ENCODE data around the gene ETV5.
A peak's percentile ranks its signal among the peaks of the same experiment; 100 is the strongest.

Gene ETV5

DNA sequence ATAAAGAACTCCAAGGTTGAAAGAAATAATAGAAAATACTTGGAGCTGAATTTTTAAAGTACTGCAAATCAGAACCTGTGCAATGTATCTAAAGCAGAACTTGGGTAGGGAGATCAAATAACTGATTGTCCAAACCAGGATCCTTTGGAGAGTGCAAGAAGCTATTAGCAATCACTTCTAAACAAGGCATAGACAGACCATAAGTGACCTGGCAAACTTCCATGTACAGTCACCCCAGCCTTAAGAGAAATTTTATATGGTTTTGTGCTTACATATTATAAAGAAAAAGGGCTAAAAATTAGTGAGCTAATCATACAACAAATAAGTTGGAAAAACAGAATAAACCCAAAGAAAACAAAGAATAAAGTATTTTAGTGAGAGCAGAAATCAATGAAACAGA lies 35.2 kb downstream of the ETV5 start:
- TF ChIP-seq ZNF70 (CRISPR knock-in tag; IDR thresholded peaks at IDR 0.05) (no peak), ZFP30 (CRISPR knock-in tag; IDR thresholded peaks at IDR 0.05) (no peak), CSDC2 (CRISPR knock-in tag; IDR thresholded peaks at IDR 0.05) (no peak), BACH2 (CRISPR knock-in tag; IDR thresholded peaks at IDR 0.05; ENCODE audit: borderline replicate concordance) (no peak), SNAI2 (CRISPR knock-in tag; IDR thresholded peaks at IDR 0.05) (no peak), ZNF8 (CRISPR knock-in tag; IDR thresholded peaks at IDR 0.05) (no peak), ISL1 (CRISPR knock-in tag; IDR thresholded peaks at IDR 0.05) (no peak), ZFP3 (CRISPR knock-in tag; IDR thresholded peaks at IDR 0.05) (no peak), ESRRG (CRISPR knock-in tag; IDR thresholded peaks at IDR 0.05) (no peak), GLIS3 (CRISPR knock-in tag; IDR thresholded peaks at IDR 0.05) (no peak), ZC3H10 (CRISPR knock-in tag; IDR thresholded peaks at IDR 0.05) (no peak), ARNTL (CRISPR knock-in tag; IDR thresholded peaks at IDR 0.05; ENCODE audit: borderline replicate concordance, low read depth) (no peak), PPARA (CRISPR knock-in tag; IDR thresholded peaks at IDR 0.05; ENCODE audit: borderline replicate concordance) (no peak), ZNF565 (CRISPR knock-in tag; conservative IDR thresholded peaks at IDR 0.05; ENCODE audit: low read depth) (no peak)
- TF ChIP-seq, protein P1, sequence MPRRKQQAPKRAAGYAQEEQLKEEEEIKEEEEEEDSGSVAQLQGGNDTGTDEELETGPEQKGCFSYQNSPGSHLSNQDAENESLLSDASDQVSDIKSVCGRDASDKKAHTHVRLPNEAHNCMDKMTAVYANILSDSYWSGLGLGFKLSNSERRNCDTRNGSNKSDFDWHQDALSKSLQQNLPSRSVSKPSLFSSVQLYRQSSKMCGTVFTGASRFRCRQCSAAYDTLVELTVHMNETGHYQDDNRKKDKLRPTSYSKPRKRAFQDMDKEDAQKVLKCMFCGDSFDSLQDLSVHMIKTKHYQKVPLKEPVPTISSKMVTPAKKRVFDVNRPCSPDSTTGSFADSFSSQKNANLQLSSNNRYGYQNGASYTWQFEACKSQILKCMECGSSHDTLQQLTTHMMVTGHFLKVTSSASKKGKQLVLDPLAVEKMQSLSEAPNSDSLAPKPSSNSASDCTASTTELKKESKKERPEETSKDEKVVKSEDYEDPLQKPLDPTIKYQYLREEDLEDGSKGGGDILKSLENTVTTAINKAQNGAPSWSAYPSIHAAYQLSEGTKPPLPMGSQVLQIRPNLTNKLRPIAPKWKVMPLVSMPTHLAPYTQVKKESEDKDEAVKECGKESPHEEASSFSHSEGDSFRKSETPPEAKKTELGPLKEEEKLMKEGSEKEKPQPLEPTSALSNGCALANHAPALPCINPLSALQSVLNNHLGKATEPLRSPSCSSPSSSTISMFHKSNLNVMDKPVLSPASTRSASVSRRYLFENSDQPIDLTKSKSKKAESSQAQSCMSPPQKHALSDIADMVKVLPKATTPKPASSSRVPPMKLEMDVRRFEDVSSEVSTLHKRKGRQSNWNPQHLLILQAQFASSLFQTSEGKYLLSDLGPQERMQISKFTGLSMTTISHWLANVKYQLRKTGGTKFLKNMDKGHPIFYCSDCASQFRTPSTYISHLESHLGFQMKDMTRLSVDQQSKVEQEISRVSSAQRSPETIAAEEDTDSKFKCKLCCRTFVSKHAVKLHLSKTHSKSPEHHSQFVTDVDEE (CRISPR knock-in tag; IDR thresholded peaks at IDR 0.05): no peak
- TF ChIP-seq, protein P2, sequence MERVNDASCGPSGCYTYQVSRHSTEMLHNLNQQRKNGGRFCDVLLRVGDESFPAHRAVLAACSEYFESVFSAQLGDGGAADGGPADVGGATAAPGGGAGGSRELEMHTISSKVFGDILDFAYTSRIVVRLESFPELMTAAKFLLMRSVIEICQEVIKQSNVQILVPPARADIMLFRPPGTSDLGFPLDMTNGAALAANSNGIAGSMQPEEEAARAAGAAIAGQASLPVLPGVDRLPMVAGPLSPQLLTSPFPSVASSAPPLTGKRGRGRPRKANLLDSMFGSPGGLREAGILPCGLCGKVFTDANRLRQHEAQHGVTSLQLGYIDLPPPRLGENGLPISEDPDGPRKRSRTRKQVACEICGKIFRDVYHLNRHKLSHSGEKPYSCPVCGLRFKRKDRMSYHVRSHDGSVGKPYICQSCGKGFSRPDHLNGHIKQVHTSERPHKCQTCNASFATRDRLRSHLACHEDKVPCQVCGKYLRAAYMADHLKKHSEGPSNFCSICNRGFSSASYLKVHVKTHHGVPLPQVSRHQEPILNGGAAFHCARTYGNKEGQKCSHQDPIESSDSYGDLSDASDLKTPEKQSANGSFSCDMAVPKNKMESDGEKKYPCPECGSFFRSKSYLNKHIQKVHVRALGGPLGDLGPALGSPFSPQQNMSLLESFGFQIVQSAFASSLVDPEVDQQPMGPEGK (CRISPR knock-in tag; IDR thresholded peaks at IDR 0.05; ENCODE audit: borderline replicate concordance): no peak
- TF ChIP-seq, protein P3, sequence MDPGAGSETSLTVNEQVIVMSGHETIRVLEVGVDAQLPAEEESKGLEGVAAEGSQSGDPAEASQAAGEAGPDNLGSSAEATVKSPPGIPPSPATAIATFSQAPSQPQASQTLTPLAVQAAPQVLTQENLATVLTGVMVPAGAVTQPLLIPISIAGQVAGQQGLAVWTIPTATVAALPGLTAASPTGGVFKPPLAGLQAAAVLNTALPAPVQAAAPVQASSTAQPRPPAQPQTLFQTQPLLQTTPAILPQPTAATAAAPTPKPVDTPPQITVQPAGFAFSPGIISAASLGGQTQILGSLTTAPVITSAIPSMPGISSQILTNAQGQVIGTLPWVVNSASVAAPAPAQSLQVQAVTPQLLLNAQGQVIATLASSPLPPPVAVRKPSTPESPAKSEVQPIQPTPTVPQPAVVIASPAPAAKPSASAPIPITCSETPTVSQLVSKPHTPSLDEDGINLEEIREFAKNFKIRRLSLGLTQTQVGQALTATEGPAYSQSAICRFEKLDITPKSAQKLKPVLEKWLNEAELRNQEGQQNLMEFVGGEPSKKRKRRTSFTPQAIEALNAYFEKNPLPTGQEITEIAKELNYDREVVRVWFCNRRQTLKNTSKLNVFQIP (CRISPR knock-in tag; IDR thresholded peaks at IDR 0.05; ENCODE audit: borderline replicate concordance, low read depth): no peak
- TF ChIP-seq, protein P4, sequence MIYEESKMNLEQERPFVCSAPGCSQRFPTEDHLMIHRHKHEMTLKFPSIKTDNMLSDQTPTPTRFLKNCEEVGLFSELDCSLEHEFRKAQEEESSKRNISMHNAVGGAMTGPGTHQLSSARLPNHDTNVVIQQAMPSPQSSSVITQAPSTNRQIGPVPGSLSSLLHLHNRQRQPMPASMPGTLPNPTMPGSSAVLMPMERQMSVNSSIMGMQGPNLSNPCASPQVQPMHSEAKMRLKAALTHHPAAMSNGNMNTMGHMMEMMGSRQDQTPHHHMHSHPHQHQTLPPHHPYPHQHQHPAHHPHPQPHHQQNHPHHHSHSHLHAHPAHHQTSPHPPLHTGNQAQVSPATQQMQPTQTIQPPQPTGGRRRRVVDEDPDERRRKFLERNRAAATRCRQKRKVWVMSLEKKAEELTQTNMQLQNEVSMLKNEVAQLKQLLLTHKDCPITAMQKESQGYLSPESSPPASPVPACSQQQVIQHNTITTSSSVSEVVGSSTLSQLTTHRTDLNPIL (CRISPR knock-in tag; IDR thresholded peaks at IDR 0.05; ENCODE audit: low read depth): no peak
- TF ChIP-seq, protein P5, sequence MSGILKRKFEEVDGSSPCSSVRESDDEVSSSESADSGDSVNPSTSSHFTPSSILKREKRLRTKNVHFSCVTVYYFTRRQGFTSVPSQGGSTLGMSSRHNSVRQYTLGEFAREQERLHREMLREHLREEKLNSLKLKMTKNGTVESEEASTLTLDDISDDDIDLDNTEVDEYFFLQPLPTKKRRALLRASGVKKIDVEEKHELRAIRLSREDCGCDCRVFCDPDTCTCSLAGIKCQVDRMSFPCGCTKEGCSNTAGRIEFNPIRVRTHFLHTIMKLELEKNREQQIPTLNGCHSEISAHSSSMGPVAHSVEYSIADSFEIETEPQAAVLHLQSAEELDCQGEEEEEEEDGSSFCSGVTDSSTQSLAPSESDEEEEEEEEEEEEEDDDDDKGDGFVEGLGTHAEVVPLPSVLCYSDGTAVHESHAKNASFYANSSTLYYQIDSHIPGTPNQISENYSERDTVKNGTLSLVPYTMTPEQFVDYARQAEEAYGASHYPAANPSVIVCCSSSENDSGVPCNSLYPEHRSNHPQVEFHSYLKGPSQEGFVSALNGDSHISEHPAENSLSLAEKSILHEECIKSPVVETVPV (CRISPR knock-in tag; IDR thresholded peaks at IDR 0.05): no peak
- no peak for ATAC-seq

DNA sequence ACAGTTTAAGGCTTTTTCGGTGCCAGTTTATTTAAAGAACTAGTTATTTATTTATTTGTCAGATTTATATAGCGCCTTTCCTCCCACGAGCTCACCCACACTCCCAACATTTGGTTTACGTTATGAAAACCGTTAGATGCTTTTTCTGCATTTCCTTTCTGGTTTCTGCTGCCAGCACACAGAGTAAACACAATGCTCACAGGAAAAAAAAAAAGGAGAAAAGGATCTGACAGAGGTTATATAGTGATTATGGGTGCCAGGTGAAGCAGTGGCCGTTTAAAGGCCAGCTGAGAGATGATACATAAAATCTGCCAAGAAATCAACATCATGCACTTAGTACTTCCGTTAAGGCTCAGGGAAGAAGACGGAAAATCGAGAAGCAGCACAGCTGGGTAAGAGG lies 37.9 kb downstream of the ETV5 start:
- peak; percentile 39; the same call in 2 of the 3 replicates for ATAC-seq
- TF ChIP-seq, protein P3 (CRISPR knock-in tag; IDR thresholded peaks at IDR 0.05; ENCODE audit: borderline replicate concordance, low read depth): no peak

DNA sequence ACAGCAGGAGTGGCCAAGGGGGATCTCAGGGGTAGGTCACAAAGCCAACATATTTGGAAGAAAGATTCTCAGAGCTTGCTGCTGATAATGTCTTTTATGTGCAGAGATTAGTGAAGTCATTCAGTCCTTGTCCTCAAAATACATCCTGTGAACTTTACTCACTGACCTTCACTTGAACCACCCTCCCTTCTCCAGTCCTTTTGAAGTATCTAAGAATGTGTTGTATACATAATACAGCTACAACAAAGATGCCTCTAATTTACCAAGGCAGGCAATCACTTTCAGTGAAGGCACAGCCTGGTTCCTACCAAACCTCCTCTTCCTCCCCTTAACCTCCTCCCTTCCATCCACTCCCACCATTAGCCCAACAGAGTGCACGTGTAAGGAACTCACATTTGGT lies 38.3 kb downstream of the ETV5 start:
- ATAC-seq: no peak; the same call in 2 of the 3 replicates
- TF ChIP-seq ZC3H10 (CRISPR knock-in tag; IDR thresholded peaks at IDR 0.05) (no peak), ESRRG (CRISPR knock-in tag; IDR thresholded peaks at IDR 0.05) (no peak), ZNF565 (CRISPR knock-in tag; conservative IDR thresholded peaks at IDR 0.05; ENCODE audit: low read depth) (no peak), RARB (CRISPR knock-in tag; IDR thresholded peaks at IDR 0.05) (no peak), OSR1 (CRISPR knock-in tag; IDR thresholded peaks at IDR 0.05) (no peak), BACH2 (CRISPR knock-in tag; IDR thresholded peaks at IDR 0.05; ENCODE audit: borderline replicate concordance) (no peak)
- TF ChIP-seq, protein P4 (CRISPR knock-in tag; IDR thresholded peaks at IDR 0.05; ENCODE audit: low read depth): no peak
- TF ChIP-seq, protein P1 (CRISPR knock-in tag; IDR thresholded peaks at IDR 0.05): no peak
